Fibroblast of skin of right quadriceps (primary cell): ENCODE measurements around the gene ZNF892.
A peak's percentile ranks its signal among the peaks of the same experiment; 100 is the strongest.
"Not testable (repeated sequence)": the region's sequence is repeated elsewhere in the genome, so short reads cannot be mapped to it uniquely, and the experiment has no call there.

Experiments
- DNase-seq: peaks from one replicate; pipeline ENCODE4 v3.0.0-alpha.2; 2013

ZNF892 gene

DNA sequence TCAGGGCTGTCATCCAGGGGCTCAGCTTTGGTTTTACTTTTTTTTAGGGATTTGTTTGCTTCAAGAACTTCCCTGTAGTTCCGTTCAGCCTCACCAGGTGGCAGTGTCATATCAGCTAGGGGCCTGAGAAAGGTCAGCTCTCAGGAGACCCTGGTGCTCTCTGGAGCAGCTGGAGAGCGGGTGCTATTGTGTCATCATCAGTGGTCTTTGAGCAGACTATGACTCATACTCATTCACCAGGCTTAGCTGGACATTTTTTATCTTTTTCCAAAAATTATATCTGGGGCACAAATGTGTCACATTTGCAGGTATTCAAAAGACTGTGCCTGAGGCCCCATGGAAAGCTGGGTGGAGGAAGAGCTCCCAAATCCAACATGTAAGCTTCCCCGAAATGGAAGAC is 24.4 kb downstream of the ZNF892 start:
- DNase-seq: peak; percentile 65

- no peak for DNase-seq
These were observed 24.9 kb downstream of the ZNF892 start for GRCh38 chr2:95232232-95232631.

- no peak for DNase-seq
These were observed 27.0 kb downstream of the ZNF892 start for GRCh38 chr2:95234286-95234785.

GRCh38 chr2:95234816-95235215 is 27.5 kb downstream of the ZNF892 start:
- no peak for DNase-seq

DNA sequence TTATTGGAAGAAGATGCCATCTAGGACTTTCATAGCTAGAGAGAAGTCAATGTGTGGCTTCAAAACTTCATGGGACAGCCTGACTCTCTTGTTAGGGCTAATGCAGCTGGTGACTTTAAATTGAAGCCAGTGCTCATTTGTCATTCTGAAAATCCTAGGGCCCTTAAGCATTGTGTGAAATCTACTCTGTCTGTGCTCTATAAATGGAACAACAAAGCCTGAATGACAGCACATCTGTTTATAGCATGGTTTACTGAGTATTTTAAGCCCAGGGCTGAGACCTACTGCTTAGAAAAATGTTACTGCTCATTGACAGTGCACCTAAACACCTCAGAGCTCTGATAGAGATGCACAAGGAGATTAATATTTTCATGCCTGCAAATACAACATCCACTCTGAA is 30.8 kb downstream of the ZNF892 start:
- DNase-seq: no peak

GRCh38 chr2:95240091-95240490 is 32.8 kb downstream of the ZNF892 start:
- no peak for DNase-seq

DNA sequence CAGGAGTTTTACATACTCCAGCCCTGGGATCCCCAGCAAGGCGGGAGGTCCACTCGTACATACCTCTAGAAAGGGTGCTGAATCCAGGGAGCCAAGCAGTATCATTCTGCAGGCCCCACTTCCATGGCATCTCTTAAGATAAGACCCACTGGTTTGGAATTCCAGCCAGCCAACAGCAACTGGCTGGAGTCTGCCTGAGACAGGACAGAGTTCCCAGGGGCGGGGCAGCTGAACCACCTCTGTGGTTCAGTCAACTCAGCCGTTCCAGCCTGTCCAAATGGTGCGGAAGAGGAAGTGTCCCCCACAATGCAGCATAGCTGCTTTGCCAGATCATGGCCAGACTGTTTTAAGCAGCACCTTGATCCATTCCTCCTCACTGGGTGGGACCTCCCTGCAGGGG is 33.2 kb downstream of the ZNF892 start:
- DNase-seq: no peak

- not testable (repeated sequence) for DNase-seq
These were observed 34.8 kb downstream of the ZNF892 start for GRCh38 chr2:95242084-95242483.
